ENCODE data around the gene GALNT8. TPM values are rescaled to one million over a fixed set of nuclear protein-coding genes. Genes with fewer than 3 reads are reported as not detected.

GALNT8 gene, protein sequence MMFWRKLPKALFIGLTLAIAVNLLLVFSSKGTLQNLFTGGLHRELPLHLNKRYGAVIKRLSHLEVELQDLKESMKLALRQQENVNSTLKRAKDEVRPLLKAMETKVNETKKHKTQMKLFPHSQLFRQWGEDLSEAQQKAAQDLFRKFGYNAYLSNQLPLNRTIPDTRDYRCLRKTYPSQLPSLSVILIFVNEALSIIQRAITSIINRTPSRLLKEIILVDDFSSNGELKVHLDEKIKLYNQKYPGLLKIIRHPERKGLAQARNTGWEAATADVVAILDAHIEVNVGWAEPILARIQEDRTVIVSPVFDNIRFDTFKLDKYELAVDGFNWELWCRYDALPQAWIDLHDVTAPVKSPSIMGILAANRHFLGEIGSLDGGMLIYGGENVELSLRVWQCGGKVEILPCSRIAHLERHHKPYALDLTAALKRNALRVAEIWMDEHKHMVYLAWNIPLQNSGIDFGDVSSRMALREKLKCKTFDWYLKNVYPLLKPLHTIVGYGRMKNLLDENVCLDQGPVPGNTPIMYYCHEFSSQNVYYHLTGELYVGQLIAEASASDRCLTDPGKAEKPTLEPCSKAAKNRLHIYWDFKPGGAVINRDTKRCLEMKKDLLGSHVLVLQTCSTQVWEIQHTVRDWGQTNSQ
- 0.90 TPM in 1 of 2 replicates, not detected in the other for total RNA-seq (ENCODE audit: low replicate concordance)

DNA sequence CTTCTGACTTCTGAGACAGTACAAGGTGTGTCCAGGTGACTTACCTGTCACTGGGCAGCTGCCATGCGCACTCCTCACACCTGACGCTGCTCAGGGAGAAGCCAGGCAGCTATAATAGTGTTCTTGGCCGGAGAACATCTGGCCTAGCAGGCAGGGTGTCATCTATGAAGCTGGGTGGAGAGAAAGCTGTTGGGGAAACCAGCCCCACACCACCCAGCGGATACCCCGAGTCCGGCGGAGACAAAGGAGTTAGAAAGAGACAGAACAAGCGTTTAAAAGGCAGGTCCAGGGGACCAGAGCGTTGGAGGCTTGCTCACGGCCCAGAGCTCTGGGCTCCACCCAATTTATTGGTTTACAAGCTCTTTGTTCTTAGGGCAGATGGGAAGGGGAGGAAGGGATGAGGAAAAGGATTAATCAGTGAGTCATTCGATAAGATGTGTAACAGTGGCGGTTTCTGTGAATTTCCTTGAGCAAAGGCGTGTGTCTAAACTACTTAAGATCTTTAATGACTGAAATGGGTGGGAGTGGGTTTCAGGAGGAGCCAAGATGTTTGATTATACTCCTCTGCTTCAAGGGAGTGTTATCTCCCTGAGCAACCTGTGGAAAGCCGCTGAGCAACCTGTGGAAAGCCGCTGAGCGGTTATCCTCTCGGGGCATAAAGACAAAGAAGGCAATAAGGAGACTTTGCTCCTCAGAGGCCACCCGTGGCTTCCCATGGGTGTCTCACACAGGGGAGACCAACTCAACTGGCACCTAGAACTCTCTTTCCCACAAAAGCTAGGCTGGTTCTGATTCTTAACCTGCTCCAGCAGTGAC lies at the start of gene GALNT8:
Gene GALNT8 (plus strand): TSS at position 580 of the 816 bp plus-strand sequence. CDS start 278 bp downstream, outside the sequence.
- H3K4me3 ChIP-seq (ENCODE audit: low read depth, low read length) = no peak within 1 kb of the TSS
- DNase-seq (ENCODE audit: low read depth) = no peak
- TF ChIP-seq, protein P1, sequence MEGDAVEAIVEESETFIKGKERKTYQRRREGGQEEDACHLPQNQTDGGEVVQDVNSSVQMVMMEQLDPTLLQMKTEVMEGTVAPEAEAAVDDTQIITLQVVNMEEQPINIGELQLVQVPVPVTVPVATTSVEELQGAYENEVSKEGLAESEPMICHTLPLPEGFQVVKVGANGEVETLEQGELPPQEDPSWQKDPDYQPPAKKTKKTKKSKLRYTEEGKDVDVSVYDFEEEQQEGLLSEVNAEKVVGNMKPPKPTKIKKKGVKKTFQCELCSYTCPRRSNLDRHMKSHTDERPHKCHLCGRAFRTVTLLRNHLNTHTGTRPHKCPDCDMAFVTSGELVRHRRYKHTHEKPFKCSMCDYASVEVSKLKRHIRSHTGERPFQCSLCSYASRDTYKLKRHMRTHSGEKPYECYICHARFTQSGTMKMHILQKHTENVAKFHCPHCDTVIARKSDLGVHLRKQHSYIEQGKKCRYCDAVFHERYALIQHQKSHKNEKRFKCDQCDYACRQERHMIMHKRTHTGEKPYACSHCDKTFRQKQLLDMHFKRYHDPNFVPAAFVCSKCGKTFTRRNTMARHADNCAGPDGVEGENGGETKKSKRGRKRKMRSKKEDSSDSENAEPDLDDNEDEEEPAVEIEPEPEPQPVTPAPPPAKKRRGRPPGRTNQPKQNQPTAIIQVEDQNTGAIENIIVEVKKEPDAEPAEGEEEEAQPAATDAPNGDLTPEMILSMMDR (IDR thresholded peaks at IDR 0.05; ENCODE audit: insufficient read depth, low read length) = no peak

DNA sequence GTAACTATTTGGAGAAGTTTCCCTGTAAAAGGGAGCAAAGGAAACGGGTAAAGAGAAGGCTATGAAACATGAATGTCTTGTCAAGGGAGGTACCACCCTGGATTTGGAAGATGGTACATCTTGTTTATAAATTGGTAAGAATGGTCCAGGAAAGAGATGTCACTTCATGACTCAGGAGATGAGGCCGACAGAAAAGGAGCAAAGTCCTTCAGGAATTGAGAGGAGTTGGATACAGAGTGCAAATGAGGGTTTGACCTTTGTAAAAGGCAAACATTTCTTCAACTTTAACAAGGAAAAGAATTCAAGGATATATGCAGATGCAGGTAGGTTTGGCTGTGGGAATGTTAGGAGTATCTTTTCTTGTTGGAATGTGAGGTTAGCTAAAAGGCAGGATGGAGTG lies 40.5 kb upstream of the GALNT8 start:
- H3K4me3 ChIP-seq (ENCODE audit: low read depth, low read length) = no peak overlapping the region
- TF ChIP-seq, protein P1 (IDR thresholded peaks at IDR 0.05; ENCODE audit: insufficient read depth, low read length) = no peak
- no peak for DNase-seq (ENCODE audit: low read depth)

DNA sequence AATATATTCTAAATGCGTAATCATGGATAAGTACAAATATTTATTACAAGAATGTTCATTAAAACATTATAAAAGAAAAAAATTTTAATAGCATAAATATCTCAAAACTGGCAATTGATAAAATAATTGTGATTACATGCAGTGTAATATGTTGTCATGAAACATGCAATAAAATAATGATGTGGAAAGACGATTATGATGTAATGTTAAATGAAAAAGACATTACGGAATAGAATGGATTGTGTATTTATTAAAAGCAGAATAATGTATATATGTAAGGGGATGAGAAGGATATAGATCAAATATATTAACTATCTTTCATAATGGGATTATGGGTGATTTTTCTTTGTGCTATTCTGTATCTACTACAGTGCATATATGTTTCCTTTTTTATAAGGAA lies 38.5 kb upstream of the GALNT8 start:
- TF ChIP-seq, protein P1 (IDR thresholded peaks at IDR 0.05; ENCODE audit: insufficient read depth, low read length) = no peak
- H3K4me3 ChIP-seq (ENCODE audit: low read depth, low read length) = no peak overlapping the region

DNA sequence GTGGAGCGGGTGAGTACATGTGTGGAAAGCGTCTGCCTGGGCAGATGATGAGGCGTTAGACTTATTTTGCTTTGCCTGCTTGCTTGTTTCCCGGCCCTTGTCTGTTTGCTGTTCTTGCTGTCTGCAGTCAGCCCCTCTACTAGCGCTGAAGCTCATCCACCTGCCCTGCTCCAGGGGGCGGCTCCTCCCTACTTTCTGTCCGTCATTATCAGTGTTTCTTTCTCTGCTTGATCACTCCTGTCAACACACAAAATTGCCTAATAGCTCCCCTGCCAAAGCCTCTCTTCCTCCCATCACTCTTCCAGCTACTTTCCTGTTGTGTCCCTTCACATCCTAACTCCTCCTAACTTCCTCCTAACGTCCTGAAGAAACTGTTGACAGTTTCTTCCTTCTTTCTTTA lies 34.9 kb upstream of the GALNT8 start:
- TF ChIP-seq, protein P1 (IDR thresholded peaks at IDR 0.05; ENCODE audit: insufficient read depth, low read length) = no peak
- H3K4me3 ChIP-seq (ENCODE audit: low read depth, low read length) = no peak overlapping the region
- DNase-seq (ENCODE audit: low read depth) = no peak

More for the DNA sequence above, 38.5 kb upstream of the GALNT8 start:
- DNase-seq (ENCODE audit: low read depth) = no peak

DNA sequence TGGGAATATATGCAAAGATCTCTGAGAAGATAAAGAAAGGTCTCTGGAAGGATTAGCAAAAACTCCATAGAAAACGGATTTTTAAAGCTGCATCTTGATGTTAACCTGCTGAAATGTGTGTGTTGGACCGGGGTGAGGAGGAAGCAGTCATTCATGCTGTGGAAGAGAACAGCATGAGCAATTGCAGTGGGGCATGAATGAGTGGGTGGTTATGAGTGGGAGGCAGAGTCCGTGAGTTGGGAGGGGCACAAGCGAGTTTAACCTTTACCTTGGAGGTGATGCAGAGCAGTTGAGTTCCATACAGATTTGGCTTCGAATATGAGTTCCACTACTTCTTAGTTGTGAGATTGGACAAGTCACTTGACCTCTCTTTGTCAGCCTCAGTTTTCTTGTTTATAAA lies 29.4 kb upstream of the GALNT8 start:
- TF ChIP-seq, protein P1 (IDR thresholded peaks at IDR 0.05; ENCODE audit: insufficient read depth, low read length) = no peak
- H3K4me3 ChIP-seq (ENCODE audit: low read depth, low read length) = no peak overlapping the region
- no peak for DNase-seq (ENCODE audit: low read depth)

DNA sequence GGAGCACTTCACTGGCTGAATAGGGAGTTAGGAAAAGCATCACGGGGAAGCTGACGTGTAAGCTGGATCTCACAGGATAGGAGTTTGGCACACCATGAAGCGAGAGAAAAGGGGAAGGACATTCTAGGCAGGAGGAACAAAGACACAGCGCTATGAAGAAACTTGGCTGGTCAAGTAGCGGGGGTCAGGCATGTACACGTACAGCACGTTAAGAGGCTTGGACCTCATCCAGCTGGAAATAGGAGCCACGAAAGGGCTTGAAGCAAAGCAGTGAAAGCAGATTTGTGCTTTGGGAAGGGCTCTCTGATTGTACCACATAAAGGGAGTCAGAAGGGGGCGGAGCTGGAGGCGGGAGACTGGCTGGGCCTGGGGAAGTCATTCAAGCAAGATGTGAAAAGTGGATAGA lies 19.6 kb upstream of the GALNT8 start:
- TF ChIP-seq, protein P1 (IDR thresholded peaks at IDR 0.05; ENCODE audit: insufficient read depth, low read length) = no peak
- peak; percentile 93 for DNase-seq (ENCODE audit: low read depth)
- peak overlapping the region; percentile 42 for H3K4me3 ChIP-seq (ENCODE audit: low read depth, low read length)

Measured in fibroblast of the aortic adventitia (primary cell).